ENCODE results near the gene NAPSA. TPM values are rescaled to one million over a fixed set of nuclear protein-coding genes. Genes with fewer than 3 reads are reported as not detected.

NAPSA gene
- total and polyA plus RNA-seq, 9 of the 15 experiments (the other 6 are each of a cell fraction or from before 2014, with no cell fraction given) = 0.25 to 1.9 (median 0.69) TPM

- TF ChIP-seq ZNF318 (IDR thresholded peaks at IDR 0.05; ENCODE audit: borderline replicate concordance in 1 of 2, low read depth in 1 of 2) = peak in 1 of 2 experiments; percentile 54; a peak in 1 of 4 replicates
- no peak for TF ChIP-seq PURB (CRISPR knock-in tag; IDR thresholded peaks at IDR 0.05; ENCODE audit: low read depth)
- TF ChIP-seq SRF (CRISPR knock-in tag; IDR thresholded peaks at IDR 0.05) = 0 out of 4 replicates have a peak, but pooled peaks of 1 of the 2 experiments have one; percentile 29
- no peak for TF ChIP-seq DDX20 (tag; IDR thresholded peaks at IDR 0.05; ENCODE audit: low read depth)
- no peak for TF ChIP-seq ZSCAN32 (CRISPR knock-in tag; IDR thresholded peaks at IDR 0.05)
- no peak for TF ChIP-seq RB1 (IDR thresholded peaks at IDR 0.05; ENCODE audit: low read depth)
- TF ChIP-seq FOXA3 (CRISPR knock-in tag; conservative IDR thresholded peaks at IDR 0.05 in 1 of 2, IDR thresholded peaks at IDR 0.05 in 1 of 2) = peak in 1 of 2 experiments; percentile 26; a peak in 1 of 4 replicates
- TF ChIP-seq MNT (conservative IDR thresholded peaks at IDR 0.05) = 0 out of 4 replicates have a peak, but pooled peaks of 1 of the 2 experiments have one; percentile 30
- peak; percentile 68; the same call in 1 of the 2 replicates for TF ChIP-seq ATF3 (IDR thresholded peaks at IDR 0.05)
- TF ChIP-seq ATF3 (CRISPR knock-in tag; conservative IDR thresholded peaks at IDR 0.05) = no peak
- peak; percentile 31; the same call in 1 of the 2 replicates for TF ChIP-seq OTX1 (CRISPR knock-in tag; IDR thresholded peaks at IDR 0.05)
- no peak for TF ChIP-seq TAF7 (tag; IDR thresholded peaks at IDR 0.05)
- TF ChIP-seq HDAC1 (IDR thresholded peaks at IDR 0.05) = peak in 1 of 2 experiments; percentile 56; a peak in 1 of 4 replicates
- 0 out of 2 replicates have a peak, but pooled peaks have one; percentile 27 for TF ChIP-seq EP400 (IDR thresholded peaks at IDR 0.05)
- no peak for TF ChIP-seq IFI16 (CRISPR knock-in tag; IDR thresholded peaks at IDR 0.05)
Measured at GRCh38 chr19:50362656-50363424, 2.6 kb downstream of the NAPSA start (continued).

Data from K562 (cell line).